H9 (cell line): ENCODE measurements around the gene EPB41L5. TPM values are rescaled to one million over a fixed set of nuclear protein-coding genes. Genes with fewer than 3 reads are reported as not detected.

Source experiments
- DNase-seq: peaks from one replicate; pipeline ENCODE4 v3.0.0-alpha.2; 2017
- H2AFZ ChIP-seq: one replicate; pipeline ENCODE4 v1.6.1; 2013; ENCODE audit warnings: mild to moderate bottlenecking, low read length, control low read depth, moderate library complexity
- H2AK5ac ChIP-seq: 2 replicates; pipeline ENCODE4 v1.6.1; 2013; ENCODE audit warnings: low read length, control low read depth, mixed read lengths; ENCODE audit not compliant: insufficient read length
- H2BK120ac ChIP-seq: one replicate; pipeline ENCODE4 v1.6.1; 2013; ENCODE audit warnings: low read depth, mild to moderate bottlenecking, low read length, control low read depth, inconsistent platforms; ENCODE audit not compliant: poor library complexity, severe bottlenecking
- H2BK12ac ChIP-seq: 2 replicates; pipeline ENCODE4 v1.6.1; 2013; ENCODE audit warnings: low read length, control low read depth, mixed read lengths, low read depth; ENCODE audit not compliant: insufficient read length
- H2BK15ac ChIP-seq: 2 replicates; pipeline ENCODE4 v1.6.1; 2013; ENCODE audit warnings: low read depth, low read length, control low read depth
- H2BK20ac ChIP-seq: one replicate; pipeline ENCODE4 v1.6.1; 2013; ENCODE audit warnings: low read depth, mild to moderate bottlenecking, low read length, control low read depth, inconsistent platforms; ENCODE audit not compliant: poor library complexity, severe bottlenecking
- H2BK5ac ChIP-seq: 2 replicates; pipeline ENCODE4 v1.6.1; 2013; ENCODE audit warnings: low read length, control low read depth, mixed read lengths; ENCODE audit not compliant: insufficient read length
- H3K14ac ChIP-seq: 2 replicates; pipeline ENCODE4 v1.6.1; 2013; ENCODE audit warnings: low read length, control low read depth; ENCODE audit not compliant: insufficient read depth
- H3K18ac ChIP-seq: 2 replicates; pipeline ENCODE4 v1.6.1; 2013; ENCODE audit warnings: low read depth, mild to moderate bottlenecking, mixed read lengths, low read length, control low read depth; ENCODE audit not compliant: insufficient read length
- H3K23ac ChIP-seq: 2 replicates; pipeline ENCODE4 v1.6.1; 2013; ENCODE audit warnings: low read length, control low read depth, mixed read lengths, low read depth; ENCODE audit not compliant: insufficient read length
- H3K23me2 ChIP-seq: 2 replicates; pipeline ENCODE4 v1.6.1; 2013; ENCODE audit warnings: low read depth, mild to moderate bottlenecking, mixed read lengths, low read length, control low read depth; ENCODE audit not compliant: insufficient read length, poor library complexity, severe bottlenecking
- H3K27ac ChIP-seq: 2 replicates; pipeline ENCODE4 v1.5.1; 2013; ENCODE audit warnings: low read length, control low read depth, mixed read lengths, low read depth; ENCODE audit not compliant: insufficient read length
- H3K27me3 ChIP-seq: 2 replicates; pipeline ENCODE4 v1.6.1; 2013; ENCODE audit warnings: low read length, control low read depth, inconsistent platforms; ENCODE audit not compliant: insufficient read depth
- H3K4ac ChIP-seq: 2 replicates; pipeline ENCODE4 v1.6.1; 2013; ENCODE audit warnings: low read depth, mild to moderate bottlenecking, control low read depth, inconsistent platforms, low read length, moderate library complexity
- H3K4me1 ChIP-seq: 2 replicates; pipeline ENCODE4 v1.6.1; 2013; ENCODE audit warnings: low read length, control low read depth, inconsistent platforms; ENCODE audit not compliant: insufficient read depth
- H3K4me2 ChIP-seq: 2 replicates; pipeline ENCODE4 v1.6.1; 2013; ENCODE audit warnings: low read length, control low read depth, mixed read lengths; ENCODE audit not compliant: insufficient read length, insufficient read depth
- H3K56ac ChIP-seq: 2 replicates; pipeline ENCODE4 v1.6.1; 2013; ENCODE audit warnings: low read depth, mild to moderate bottlenecking, mixed read lengths, low read length, control low read depth; ENCODE audit not compliant: insufficient read length
- H3K79me1 ChIP-seq: 2 replicates; pipeline ENCODE4 v1.6.1; 2013; ENCODE audit warnings: low read depth, mild to moderate bottlenecking, moderate library complexity, low read length, control low read depth, inconsistent platforms; ENCODE audit not compliant: insufficient read depth, poor library complexity, severe bottlenecking
- H3K79me2 ChIP-seq: 2 replicates; pipeline ENCODE4 v1.6.1; 2013; ENCODE audit warnings: low read length, control low read depth, inconsistent platforms; ENCODE audit not compliant: insufficient read depth
- H3K9ac ChIP-seq: 2 replicates; pipeline ENCODE4 v1.6.1; 2013; ENCODE audit warnings: low read length, control low read depth, mixed read lengths; ENCODE audit not compliant: insufficient read length; ENCODE audit errors: extremely low read depth
- H3K9me3 ChIP-seq: one replicate; pipeline ENCODE4 v1.6.1; 2013; ENCODE audit warnings: low read depth, low read length, inconsistent platforms; ENCODE audit not compliant: control insufficient read depth
- H3T11ph ChIP-seq: one replicate; pipeline ENCODE4 v1.6.1; 2013; ENCODE audit warnings: mild to moderate bottlenecking, low read length, control low read depth, inconsistent platforms
- H4K20me1 ChIP-seq: one replicate; pipeline ENCODE4 v1.6.1; 2013; ENCODE audit not compliant: control insufficient read depth, insufficient read length, insufficient read depth
- H4K5ac ChIP-seq: 2 replicates; pipeline ENCODE4 v1.6.1; 2013; ENCODE audit warnings: low read depth, mild to moderate bottlenecking, mixed read lengths, low read length, control low read depth; ENCODE audit not compliant: insufficient read length
- H4K8ac ChIP-seq: replicated peaks from 2 replicates; pipeline ENCODE4 v1.6.1; 2013; ENCODE audit warnings: low read length, control low read depth, mixed read lengths, low read depth; ENCODE audit not compliant: insufficient read length
- H4K91ac ChIP-seq: 2 replicates; pipeline ENCODE4 v1.6.1; 2013; ENCODE audit warnings: low read depth, mild to moderate bottlenecking, moderate library complexity, mixed read lengths, low read length, control low read depth; ENCODE audit not compliant: insufficient read length
- H3K27ac Mint-ChIP-seq, 3 experiments: 2 replicates in 2 of 3; 3 replicates in 1 of 3; pipeline ENCODE4 v1.8.0; 2020 to 2021; ENCODE audit warnings: mixed read lengths in 3 of 3, mild to moderate bottlenecking in 1 of 3, moderate library complexity in 1 of 3
- H3K27me3 Mint-ChIP-seq: 2 replicates; pipeline ENCODE4 v1.8.0; 2021; ENCODE audit warnings: low read depth, mild to moderate bottlenecking, moderate library complexity, mixed read lengths
- H3K36me3 Mint-ChIP-seq, 3 experiments: 2 replicates in 2 of 3; 3 replicates in 1 of 3; pipeline ENCODE4 v1.8.0; 2020 to 2021; ENCODE audit warnings: low read depth in 3 of 3, mixed read lengths in 3 of 3; ENCODE audit not compliant: insufficient read depth in 1 of 3
- H3K4me1 Mint-ChIP-seq, 2 experiments: 2 replicates each; pipeline ENCODE4 v1.8.0; 2020; ENCODE audit warnings: mixed read lengths in 2 of 2
- H3K4me3 Mint-ChIP-seq, 2 experiments: 2 replicates in 1 of 2; 3 replicates in 1 of 2; pipeline ENCODE4 v1.8.0; 2020 to 2021; ENCODE audit warnings: mild to moderate bottlenecking in 2 of 2, mixed read lengths in 2 of 2, moderate library complexity in 1 of 2
- H3K9me3 Mint-ChIP-seq, 2 experiments: 2 replicates in 1 of 2; 3 replicates in 1 of 2; pipeline ENCODE4 v1.8.0; 2020; ENCODE audit warnings: mild to moderate bottlenecking in 2 of 2, mixed read lengths in 2 of 2, moderate library complexity in 1 of 2
- CTCF ChIP-seq: fragments of 200-600 bp; sonication (generic); conservative IDR thresholded peaks from 3 replicates; pipeline ENCODE4 v1.8.0; 2021; ENCODE audit warnings: antibody characterized with exemption, mild to moderate bottlenecking
- WGBS: extraction: QIAGEN DNeasy Blood & Tissue Kit; methylation state at CpG from one replicate; pipeline ENCODE4 v1.1.7; 2013; ENCODE audit warnings: missing lambda C conversion rate, low lambda C conversion rate, mixed read lengths; ENCODE audit not compliant: insufficient read length; ENCODE audit errors: extremely low coverage; 5-methylcytosine and 5-hydroxymethylcytosine counted together
- total RNA-seq: library from RNA; stranded (reverse); gene quantifications from 2 replicates; pipeline ENCODE4 v1.2.1, GENCODE V29; 2021

EPB41L5 gene
- total RNA-seq, 1 experiment from 2014 or later, result 40.4 TPM

GRCh38 chr2:120125195-120125594, 112.3 kb downstream of the EPB41L5 start:
- Histone ChIP-seq H2BK15ac (no peak overlapping the region), H3K23me2 (no peaks in the 10 kb centered on the region), H3K4me1 (no peaks in the 10 kb centered on the region), H4K20me1 (no peaks in the 10 kb centered on the region), H3T11ph (no peak overlapping the region), H3K79me2 (no peaks in the 10 kb centered on the region), H2AK5ac (no peak overlapping the region), H4K8ac (no peak overlapping the region), H3K56ac (no peak overlapping the region), H3K14ac (no peak overlapping the region), H3K27me3 (no peaks in the 10 kb centered on the region), H3K4ac (no peak overlapping the region), H4K91ac (no peak overlapping the region), H2AFZ (no peak overlapping the region), H2BK20ac (no peak overlapping the region), H4K5ac (no peak overlapping the region), H3K9ac (no peak overlapping the region), H2BK120ac (no peak overlapping the region), H3K18ac (no peak overlapping the region), H2BK12ac (no peak overlapping the region), H3K9me3 (no peaks in the 10 kb centered on the region), H3K79me1 (no peaks in the 10 kb centered on the region), H3K27ac (no peak overlapping the region), H3K4me2 (no peak overlapping the region), H3K23ac (no peak overlapping the region), H2BK5ac (no peak overlapping the region)
- H3K4me1 Mint-ChIP-seq, result no peaks in the 10 kb centered on the region
- H3K4me3 Mint-ChIP-seq, result no peak overlapping the region
- H3K36me3 Mint-ChIP-seq, result peaks cover 0 to 6% (median 3%) of the 10 kb centered on the region in 3 experiments; a peak in 3 of 7 replicates
- peaks cover 2 to 6% of the 10 kb centered on the region in 2 experiments; a peak in 3 of 5 replicates for H3K9me3 Mint-ChIP-seq
- no peak overlapping the region for H3K27ac Mint-ChIP-seq
- no peaks in the 10 kb centered on the region for H3K27me3 Mint-ChIP-seq
- DNase-seq, result no peak
- no CpG with 5 or more reads among the region's 3 CpGs for WGBS
- no peak for TF ChIP-seq CTCF
